GM12878 (cell line): ENCODE data around the gene ANKRD6. TPM values are rescaled to one million over a fixed set of nuclear protein-coding genes. Genes with fewer than 3 reads are reported as not detected.

Experiments used
- ATAC-seq: fragments of 200-7000 bp; cut with Tn5 transposase; 3 replicates; pipeline ENCODE4 v1.9.1; 2020; ENCODE audit warnings: mild to moderate bottlenecking, moderate library complexity
- BruUV-seq: library from RNA; stranded (reverse); fragments of 400-500 nt; replicated peaks from 2 replicates; lab custom pipeline; 2021; lab: Mats Ljungman, UMichigan
- CTCF ChIA-PET: fragments of 300-600 bp; sonication (Branson Sonifier 250); formaldehyde crosslinking; extraction: SDS; loops from one replicate; lab custom pipeline; 2021; ENCODE audit warnings: inconsistent platforms; lab: Yijun Ruan, JAX
- POLR2A ChIA-PET: fragments of 350-600 bp; formaldehyde crosslinking; extraction: SDS; loops from one replicate; lab custom pipeline; 2021; ENCODE audit warnings: inconsistent platforms; lab: Charles Lee
- RAD21 ChIA-PET: fragments of 300-600 bp; sonication (Branson Sonifier 250); formaldehyde crosslinking; loops from one replicate; lab custom pipeline; 2023; ENCODE audit warnings: antibody characterized with exemption; ENCODE audit not compliant: unreplicated experiment; lab: Charles Lee
- SMC1A ChIA-PET: fragments of 300-600 bp; sonication (Branson Sonifier 250); formaldehyde crosslinking; loops from one replicate; lab custom pipeline; 2023; ENCODE audit not compliant: unreplicated experiment, uncharacterized antibody; lab: Charles Lee
- DNase-seq: peaks from one replicate; pipeline ENCODE4 v3.0.0-alpha.2; 2011; ENCODE audit warnings: low read depth, low spot score
- FAIRE-seq: peaks from 3 replicates; lab custom pipeline; 2011; peaks lifted over from hg19 to GRCh38; lab: Jason Lieb, UNC
- H2AFZ ChIP-seq: 2 replicates; pipeline ENCODE4 v1.6.0; 2011; ENCODE audit warnings: low read depth, low read length, control low read depth; ENCODE audit not compliant: control insufficient read depth
- H3K27ac ChIP-seq: 2 replicates; pipeline ENCODE4 v1.5.1; 2011; ENCODE audit warnings: control low read depth; ENCODE audit not compliant: control insufficient read depth, insufficient read depth
- H3K27me3 ChIP-seq, 2 experiments: replicated peaks in 1 of 2; 2 replicates each; pipeline versions ENCODE4 v1.6.0 to v1.6.1; 2011; ENCODE audit warnings: low read length in 1 of 2; ENCODE audit not compliant: control insufficient read depth in 2 of 2, insufficient read depth in 2 of 2
- H3K36me3 ChIP-seq, 2 experiments: 2 replicates each; pipeline ENCODE4 v1.5.1; 2011; ENCODE audit warnings: low read length in 1 of 2; ENCODE audit not compliant: control insufficient read depth in 2 of 2, insufficient read depth in 2 of 2
- H3K4me1 ChIP-seq: 2 replicates; pipeline ENCODE4 v1.6.1; 2011; ENCODE audit warnings: mild to moderate bottlenecking, low read length, moderate library complexity, mixed read lengths; ENCODE audit not compliant: control insufficient read depth, insufficient read depth
- H3K4me2 ChIP-seq: 2 replicates; pipeline ENCODE4 v1.6.0; 2011; ENCODE audit warnings: control low read depth; ENCODE audit not compliant: control insufficient read depth, insufficient read depth
- H3K4me3 ChIP-seq: fragments of 200-600 bp; sonication (generic); 2 replicates; pipeline ENCODE4 v1.5.1; 2016
- H3K79me2 ChIP-seq: 2 replicates; pipeline ENCODE4 v1.6.0; 2011; ENCODE audit warnings: low read length; ENCODE audit not compliant: control insufficient read depth, insufficient read depth
- H3K9ac ChIP-seq: 2 replicates; pipeline ENCODE4 v1.8.0; 2011; ENCODE audit warnings: low read length, control low read depth, mixed read lengths; ENCODE audit not compliant: control insufficient read depth, insufficient read depth
- H3K9me3 ChIP-seq: replicated peaks from 3 replicates; pipeline ENCODE4 v1.5.1; 2011; ENCODE audit warnings: mild to moderate bottlenecking, low read length; ENCODE audit not compliant: control insufficient read depth, insufficient read depth
- H4K20me1 ChIP-seq: 2 replicates; pipeline ENCODE4 v1.6.0; 2011; ENCODE audit not compliant: control insufficient read depth, insufficient read depth
- ESRRA ChIP-seq: IDR thresholded peaks from 2 replicates; pipeline ENCODE4 v1.6.1; 2012; ENCODE audit warnings: mild to moderate bottlenecking, low read length, improper control_type of control experiment
- FOXK2 ChIP-seq: fragments of 450-650 bp; IDR thresholded peaks from 2 replicates; pipeline ENCODE4 v1.6.1; 2017; ENCODE audit warnings: mild to moderate bottlenecking, moderate library complexity
- MXI1 ChIP-seq: fragments of 150-350 bp; IDR thresholded peaks from 2 replicates; pipeline ENCODE4 v1.6.1; 2011; ENCODE audit warnings: low read depth, mild to moderate bottlenecking, inconsistent platforms, low read length, improper control_type of control experiment
- PAX5 ChIP-seq: IDR thresholded peaks from 2 replicates; pipeline ENCODE4 v1.6.1; 2011; ENCODE audit warnings: low read depth, low read length, borderline replicate concordance
- REST ChIP-seq: IDR thresholded peaks from 2 replicates; pipeline ENCODE4 v1.6.1; 2012; ENCODE audit warnings: mild to moderate bottlenecking, low read depth, low read length
- SREBF2 ChIP-seq: IDR thresholded peaks from 2 replicates; pipeline ENCODE4 v1.6.1; 2012; ENCODE audit warnings: mild to moderate bottlenecking, low read length
- SRF ChIP-seq, 2 experiments: IDR thresholded peaks; 2 replicates each; pipeline ENCODE4 v1.6.1; 2011; ENCODE audit warnings: low read depth in 2 of 2, low read length in 2 of 2, mild to moderate bottlenecking in 1 of 2, moderate library complexity in 1 of 2
- YY1 ChIP-seq: IDR thresholded peaks from 2 replicates; pipeline ENCODE4 v1.6.1; 2011; ENCODE audit warnings: low read depth, mild to moderate bottlenecking, low read length
- ZZZ3 ChIP-seq: IDR thresholded peaks from 2 replicates; pipeline ENCODE4 v1.6.1; 2011; ENCODE audit warnings: low read depth; ENCODE audit not compliant: control insufficient read depth, insufficient read length
- WGBS: methylation state at CpG from one replicate; pipeline ENCODE4 v1.1.6; 2016; ENCODE audit warnings: low lambda C conversion rate; ENCODE audit not compliant: insufficient replicate concordance, insufficient coverage; ENCODE audit errors: missing lambda C conversion rate; 5-methylcytosine and 5-hydroxymethylcytosine counted together
- in situ Hi-C: fragments of 300-500 bp; cut with MboI; formaldehyde crosslinking; loops from 9 replicates; pipeline ENCODE4 v1.14.3; 2018; ENCODE audit warnings: mixed read lengths
- intact Hi-C: fragments of 100-400 bp; cut with micrococcal nuclease; formaldehyde crosslinking; loops from one replicate; pipeline ENCODE4 v1.14.2; 2022; ENCODE audit not compliant: unreplicated experiment
- polyA plus RNA-seq, 11 experiments: library from polyadenylated mRNA; depleted of rRNA in 4 of 11; unstranded in 6 of 11; stranded (reverse) in 5 of 11; fragments of >200 nt; fragmentation: Nextera tagmentation in 4 of 11; fragmentation: Illumina TruSeq in 1 of 11; extraction: Ambion mirVana in 4 of 11; extraction: Trizol in 1 of 11; gene quantifications; 1 replicate in 1 of 11; 2 replicates in 10 of 11; pipeline versions ENCODE4 v1.2.1 to v1.2.3, GENCODE V29; 2011 to 2016; ENCODE audit warnings: inconsistent platforms in 2 of 11, missing spikeins in 2 of 11, low read depth in 1 of 11
- total RNA-seq, 4 experiments: library from RNA; depleted of rRNA in 3 of 4; stranded (reverse); fragments of >200 nt in 3 of 4; fragmentation: Illumina TruSeq in 1 of 4; extraction: Trizol in 1 of 4; gene quantifications; 2 replicates each; pipeline versions ENCODE4 v1.2.1 to v1.2.3, GENCODE V29; 2013 to 2021
- TF ChIP-seq, protein P1 (sequence below), 3 experiments: IDR thresholded peaks in 2 of 3; conservative IDR thresholded peaks in 1 of 3; 2 replicates each; pipeline ENCODE4 v1.5.1; 2011; ENCODE audit warnings: low read depth in 3 of 3, low read length in 3 of 3, mild to moderate bottlenecking in 3 of 3, control low read depth in 2 of 3, moderate library complexity in 2 of 3, inconsistent platforms in 1 of 3, mixed read lengths in 1 of 3; ENCODE audit not compliant: control insufficient read depth in 2 of 3, insufficient read depth in 1 of 3; ENCODE audit errors: extremely low read depth in 1 of 3
- TF ChIP-seq, protein P2 (sequence below): fragments of 450-650 bp; formaldehyde crosslinking; IDR thresholded peaks from 2 replicates; pipeline ENCODE4 v1.4.0; 2022; ENCODE audit warnings: mild to moderate bottlenecking, moderate library complexity

ANKRD6 gene
- total and polyA plus RNA-seq, 10 of the 15 experiments (the other 5 are each of a cell fraction or from before 2014, with no cell fraction given), result 0.03 to 0.90 (median 0.38) TPM

- Histone ChIP-seq H3K4me3 (peak within 1 kb of the TSS; percentile 87), H3K4me2 (peak within 1 kb of the TSS; percentile 99), H3K79me2 (peaks cover 16% of the 10 kb centered on the region), H4K20me1 (no peaks in the 10 kb centered on the region), H3K27me3 (no peaks in the 10 kb centered on the region), H3K9ac (peak within 1 kb of the TSS; percentile 96), H2AFZ (peak within 1 kb of the TSS; percentile 100), H3K27ac (peak within 1 kb of the TSS; percentile 99), H3K36me3 (peaks cover 0 to 8% of the 10 kb centered on the region in 2 experiments; a peak in 3 of 4 replicates), H3K9me3 (no peaks in the 10 kb centered on the region), H3K4me1 (peaks cover 7% of the 10 kb centered on the region)
- DNase-seq, result peak; percentile 71
- intact Hi-C loops, result no loop called here
- POLR2A ChIA-PET, result interaction anchor here (0.6 to 1.7 kb wide), 10 partner anchors 9 to 558 kb away, joined by 3 to 7 read pairs (median 4); partner anchors contain the start of gene PNRC1
- no TSS peak for BruUV-seq
- RAD21 ChIA-PET, result interaction anchor here (1.0 to 2.2 kb wide), 5 partner anchors 9 to 360 kb away, joined by 3 to 11 read pairs (median 4); no protein-coding TSS in a partner anchor
- CTCF ChIA-PET, result interaction anchor here (0.6 to 3.2 kb wide), 9 partner anchors 29 to 272 kb away, joined by 3 to 20 read pairs (median 4); no protein-coding TSS in a partner anchor
- ATAC-seq, result peak; percentile 99
- SMC1A ChIA-PET, result interaction anchor here (1.0 to 2.3 kb wide), 7 partner anchors 12 to 553 kb away, joined by 3 to 9 read pairs (median 4); partner anchors contain the start of gene ANKRD6
- 2% methylated on average over 58 of the region's 58 CpGs for WGBS
- peak; percentile 89 for FAIRE-seq
- in situ Hi-C loops, result no loop called here
- TF ChIP-seq SREBF2 (no peak), PAX5 (peak; percentile 47; the same call in 1 of the 2 replicates), ZZZ3 (no peak), SRF (IDR thresholded peaks at IDR 0.05; ENCODE audit: low read depth in 2 of 2, low read length in 2 of 2) (no peak), YY1 (peak; percentile 92), ESRRA (no peak), REST (no peak), MXI1 (peak; percentile 72), FOXK2 (no peak)
- TF ChIP-seq, protein P1, sequence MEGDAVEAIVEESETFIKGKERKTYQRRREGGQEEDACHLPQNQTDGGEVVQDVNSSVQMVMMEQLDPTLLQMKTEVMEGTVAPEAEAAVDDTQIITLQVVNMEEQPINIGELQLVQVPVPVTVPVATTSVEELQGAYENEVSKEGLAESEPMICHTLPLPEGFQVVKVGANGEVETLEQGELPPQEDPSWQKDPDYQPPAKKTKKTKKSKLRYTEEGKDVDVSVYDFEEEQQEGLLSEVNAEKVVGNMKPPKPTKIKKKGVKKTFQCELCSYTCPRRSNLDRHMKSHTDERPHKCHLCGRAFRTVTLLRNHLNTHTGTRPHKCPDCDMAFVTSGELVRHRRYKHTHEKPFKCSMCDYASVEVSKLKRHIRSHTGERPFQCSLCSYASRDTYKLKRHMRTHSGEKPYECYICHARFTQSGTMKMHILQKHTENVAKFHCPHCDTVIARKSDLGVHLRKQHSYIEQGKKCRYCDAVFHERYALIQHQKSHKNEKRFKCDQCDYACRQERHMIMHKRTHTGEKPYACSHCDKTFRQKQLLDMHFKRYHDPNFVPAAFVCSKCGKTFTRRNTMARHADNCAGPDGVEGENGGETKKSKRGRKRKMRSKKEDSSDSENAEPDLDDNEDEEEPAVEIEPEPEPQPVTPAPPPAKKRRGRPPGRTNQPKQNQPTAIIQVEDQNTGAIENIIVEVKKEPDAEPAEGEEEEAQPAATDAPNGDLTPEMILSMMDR (IDR thresholded peaks at IDR 0.05 in 2 of 3, conservative IDR thresholded peaks at IDR 0.05 in 1 of 3; ENCODE audit: control insufficient read depth in 2 of 3, extremely low read depth in 1 of 3, insufficient read depth in 1 of 3, low read depth in 3 of 3, low read length in 3 of 3), result no peak
- TF ChIP-seq, protein P2, sequence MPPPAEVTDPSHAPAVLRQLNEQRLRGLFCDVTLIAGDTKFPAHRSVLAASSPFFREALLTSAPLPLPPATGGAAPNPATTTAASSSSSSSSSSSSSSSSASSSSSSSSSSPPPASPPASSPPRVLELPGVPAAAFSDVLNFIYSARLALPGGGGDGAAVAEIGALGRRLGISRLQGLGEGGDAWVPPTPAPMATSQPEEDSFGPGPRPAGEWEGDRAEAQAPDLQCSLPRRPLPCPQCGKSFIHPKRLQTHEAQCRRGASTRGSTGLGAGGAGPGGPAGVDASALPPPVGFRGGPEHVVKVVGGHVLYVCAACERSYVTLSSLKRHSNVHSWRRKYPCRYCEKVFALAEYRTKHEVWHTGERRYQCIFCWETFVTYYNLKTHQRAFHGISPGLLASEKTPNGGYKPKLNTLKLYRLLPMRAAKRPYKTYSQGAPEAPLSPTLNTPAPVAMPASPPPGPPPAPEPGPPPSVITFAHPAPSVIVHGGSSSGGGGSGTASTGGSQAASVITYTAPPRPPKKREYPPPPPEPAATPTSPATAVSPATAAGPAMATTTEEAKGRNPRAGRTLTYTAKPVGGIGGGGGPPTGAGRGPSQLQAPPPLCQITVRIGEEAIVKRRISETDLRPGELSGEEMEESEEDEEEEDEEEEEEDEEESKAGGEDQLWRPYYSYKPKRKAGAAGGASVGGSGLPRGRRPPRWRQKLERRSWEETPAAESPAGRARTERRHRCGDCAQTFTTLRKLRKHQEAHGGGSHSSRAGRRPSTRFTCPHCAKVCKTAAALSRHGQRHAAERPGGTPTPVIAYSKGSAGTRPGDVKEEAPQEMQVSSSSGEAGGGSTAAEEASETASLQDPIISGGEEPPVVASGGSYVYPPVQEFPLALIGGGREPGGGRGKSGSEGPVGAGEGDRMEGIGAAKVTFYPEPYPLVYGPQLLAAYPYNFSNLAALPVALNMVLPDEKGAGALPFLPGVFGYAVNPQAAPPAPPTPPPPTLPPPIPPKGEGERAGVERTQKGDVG (CRISPR knock-in tag), result no peak
Observed at GRCh38 chr6:89638320-89639195, 205.6 kb downstream of the ANKRD6 start, which contains the start of gene LYRM2. Gene LYRM2 (minus strand): TSS chr6:89638747. CDS start chr6:89638716, 31 bp downstream.
